Thyroid gland (tissue), 4 donors: Measurements from ENCODE around the gene LY6G5B.

ENCODE experiments used
- POLR2A ChIP-seq, 2 donors: fragments of 450-650 bp; IDR thresholded peaks; one replicate each; pipeline ENCODE4 v1.6.1; 2017; ENCODE audit warnings: antibody characterized with exemption in 2 of 2, mild to moderate bottlenecking in 2 of 2, moderate library complexity in 1 of 2
- TF ChIP-seq, protein P1 (sequence below), 6 experiments: fragments of 200-600 bp in 3 of 6; fragments of 450-650 bp in 3 of 6; sonication (generic) in 3 of 6; IDR thresholded peaks; one replicate each; pipeline ENCODE4 v1.5.1; 2016 to 2019; ENCODE audit warnings: antibody characterized with exemption in 6 of 6, mild to moderate bottlenecking in 2 of 6, inconsistent platforms in 1 of 6, moderate library complexity in 1 of 6

DNA sequence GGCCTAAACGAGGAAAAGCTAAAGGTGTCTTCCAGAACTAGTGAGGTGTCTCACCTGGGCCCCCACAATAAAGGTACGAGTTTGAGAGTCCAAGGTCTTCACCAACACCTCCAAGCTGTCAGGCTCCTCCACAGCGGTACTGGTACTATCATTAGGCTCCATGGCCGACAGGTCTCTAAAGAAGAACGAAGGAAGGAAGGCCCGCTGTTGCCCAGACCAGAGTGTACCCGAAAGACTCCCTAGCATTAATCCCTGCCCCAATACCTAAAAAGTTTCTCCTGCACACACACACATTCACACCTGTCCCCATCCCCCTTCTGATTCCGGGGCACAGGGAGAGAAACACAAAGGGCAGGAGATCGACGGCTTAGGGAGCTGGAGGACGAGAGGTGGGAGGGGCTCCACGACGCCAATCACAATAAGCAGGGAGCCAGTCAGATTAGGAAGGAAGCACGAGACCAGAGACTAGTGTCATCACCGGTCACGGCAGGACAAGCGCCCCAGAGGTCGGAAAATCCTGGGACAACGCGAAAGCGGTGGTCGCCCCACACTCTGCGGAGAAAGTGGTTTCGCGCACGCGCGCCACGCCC is 18.1 kb upstream of the LY6G5B start:
- TF ChIP-seq, protein P1, sequence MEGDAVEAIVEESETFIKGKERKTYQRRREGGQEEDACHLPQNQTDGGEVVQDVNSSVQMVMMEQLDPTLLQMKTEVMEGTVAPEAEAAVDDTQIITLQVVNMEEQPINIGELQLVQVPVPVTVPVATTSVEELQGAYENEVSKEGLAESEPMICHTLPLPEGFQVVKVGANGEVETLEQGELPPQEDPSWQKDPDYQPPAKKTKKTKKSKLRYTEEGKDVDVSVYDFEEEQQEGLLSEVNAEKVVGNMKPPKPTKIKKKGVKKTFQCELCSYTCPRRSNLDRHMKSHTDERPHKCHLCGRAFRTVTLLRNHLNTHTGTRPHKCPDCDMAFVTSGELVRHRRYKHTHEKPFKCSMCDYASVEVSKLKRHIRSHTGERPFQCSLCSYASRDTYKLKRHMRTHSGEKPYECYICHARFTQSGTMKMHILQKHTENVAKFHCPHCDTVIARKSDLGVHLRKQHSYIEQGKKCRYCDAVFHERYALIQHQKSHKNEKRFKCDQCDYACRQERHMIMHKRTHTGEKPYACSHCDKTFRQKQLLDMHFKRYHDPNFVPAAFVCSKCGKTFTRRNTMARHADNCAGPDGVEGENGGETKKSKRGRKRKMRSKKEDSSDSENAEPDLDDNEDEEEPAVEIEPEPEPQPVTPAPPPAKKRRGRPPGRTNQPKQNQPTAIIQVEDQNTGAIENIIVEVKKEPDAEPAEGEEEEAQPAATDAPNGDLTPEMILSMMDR (IDR thresholded peaks at IDR 0.05) = no peak
- TF ChIP-seq POLR2A (IDR thresholded peaks at IDR 0.05) = no peak
